WTC11 (cell line): ENCODE results near the gene ZNF747. TPM values are rescaled to one million over a fixed set of nuclear protein-coding genes. Genes with fewer than 3 reads are reported as not detected.
A peak's percentile ranks its signal among the peaks of the same experiment; 100 is the strongest.

Experiments
- ATAC-seq: fragments of 200-7000 bp; cut with Tn5 transposase; 2 replicates; pipeline ENCODE4 v1.10.0; 2021; ENCODE audit warnings: mild to moderate bottlenecking, moderate library complexity
- CTCF ChIA-PET: fragments of 300-600 bp; sonication (Branson Sonifier 250); formaldehyde crosslinking; loops from one replicate; lab custom pipeline; 2021; ENCODE audit warnings: antibody characterized with exemption; lab: Charles Lee
- POLR2A ChIA-PET: fragments of 350-600 bp; sonication (Branson Sonifier 250); formaldehyde crosslinking; loops from one replicate; lab custom pipeline; 2021; ENCODE audit warnings: antibody characterized with exemption; lab: Charles Lee
- DNase-seq: peaks from one replicate; pipeline ENCODE4 v3.0.0; 2021; ENCODE audit warnings: low spot score
- H3K27ac Mint-ChIP-seq: 2 replicates; pipeline ENCODE4 v1.8.0; 2021; ENCODE audit warnings: mixed read lengths
- H3K27me3 Mint-ChIP-seq: 2 replicates; pipeline ENCODE4 v1.8.0; 2021; ENCODE audit warnings: low read depth, mild to moderate bottlenecking, moderate library complexity, mixed read lengths
- H3K36me3 Mint-ChIP-seq: 2 replicates; pipeline ENCODE4 v1.8.0; 2021; ENCODE audit warnings: mixed read lengths
- H3K4me1 Mint-ChIP-seq: 2 replicates; pipeline ENCODE4 v1.8.0; 2022; ENCODE audit warnings: mixed read lengths
- H3K4me3 Mint-ChIP-seq: 2 replicates; pipeline ENCODE4 v1.8.0; 2021; ENCODE audit warnings: mild to moderate bottlenecking, moderate library complexity, mixed read lengths
- H3K9me3 Mint-ChIP-seq: 2 replicates; pipeline ENCODE4 v1.8.0; 2021; ENCODE audit warnings: mixed read lengths
- CBFB ChIP-seq: sonication (generic); formaldehyde crosslinking; IDR thresholded peaks from 2 replicates; pipeline ENCODE4 v1.8.1; 2022; ENCODE audit warnings: mild to moderate bottlenecking, low read depth, missing genetic modification reagents
- CREB1 ChIP-seq: sonication (generic); formaldehyde crosslinking; IDR thresholded peaks from 2 replicates; pipeline ENCODE4 v1.8.0; 2023; ENCODE audit warnings: mild to moderate bottlenecking, missing genetic modification reagents
- CREM ChIP-seq: sonication (generic); formaldehyde crosslinking; IDR thresholded peaks from 2 replicates; pipeline ENCODE4 v1.8.1; 2022; ENCODE audit warnings: mild to moderate bottlenecking, missing genetic modification reagents, moderate library complexity
- GTF2I ChIP-seq: fragments of 250-450 bp; sonication (Bioruptor Pico); conservative IDR thresholded peaks from 2 replicates; pipeline ENCODE4 v1.4.0; 2021; ENCODE audit warnings: mild to moderate bottlenecking
- HMGA2 ChIP-seq: fragments of 250-450 bp; sonication (Bioruptor Pico); IDR thresholded peaks from 2 replicates; pipeline ENCODE4 v1.4.0; 2021; ENCODE audit warnings: mild to moderate bottlenecking, moderate library complexity
- MXD4 ChIP-seq: fragments of 250-450 bp; sonication (Bioruptor Pico); IDR thresholded peaks from 2 replicates; pipeline ENCODE4 v1.8.0; 2021; ENCODE audit warnings: mild to moderate bottlenecking, moderate library complexity, borderline replicate concordance
- MYBL2 ChIP-seq: sonication (generic); formaldehyde crosslinking; IDR thresholded peaks from 2 replicates; pipeline ENCODE4 v1.8.1; 2023; ENCODE audit warnings: mild to moderate bottlenecking, moderate library complexity, missing genetic modification reagents
- NFATC4 ChIP-seq: fragments of 250-450 bp; sonication (Bioruptor Pico); IDR thresholded peaks from 2 replicates; pipeline ENCODE4 v1.9.0; 2021; ENCODE audit warnings: mild to moderate bottlenecking
- NR1H2 ChIP-seq: sonication (generic); formaldehyde crosslinking; IDR thresholded peaks from 2 replicates; pipeline ENCODE4 v1.9.0; 2021; ENCODE audit warnings: mild to moderate bottlenecking, moderate library complexity, missing genetic modification reagents
- OVOL2 ChIP-seq: fragments of 250-450 bp; sonication (Bioruptor Pico); IDR thresholded peaks from 2 replicates; pipeline ENCODE4 v1.9.0; 2021; ENCODE audit warnings: mild to moderate bottlenecking, borderline replicate concordance
- SMAD3 ChIP-seq: sonication (generic); formaldehyde crosslinking; IDR thresholded peaks from 2 replicates; pipeline ENCODE4 v1.8.0; 2022; ENCODE audit warnings: missing genetic modification reagents, mild to moderate bottlenecking, borderline replicate concordance
- SMAD4 ChIP-seq: sonication (generic); formaldehyde crosslinking; IDR thresholded peaks from 2 replicates; pipeline ENCODE4 v1.8.0; 2022; ENCODE audit warnings: mild to moderate bottlenecking, missing genetic modification reagents
- TEAD1 ChIP-seq: sonication (generic); formaldehyde crosslinking; IDR thresholded peaks from 2 replicates; pipeline ENCODE4 v1.8.0; 2022; ENCODE audit warnings: mild to moderate bottlenecking, missing genetic modification reagents
- TEAD4 ChIP-seq: sonication (generic); formaldehyde crosslinking; IDR thresholded peaks from 2 replicates; pipeline ENCODE4 v1.8.0; 2022; ENCODE audit warnings: mild to moderate bottlenecking, missing genetic modification reagents
- ZBTB21 ChIP-seq: sonication (generic); formaldehyde crosslinking; IDR thresholded peaks from 2 replicates; pipeline ENCODE4 v1.8.1; 2023; ENCODE audit warnings: mild to moderate bottlenecking, missing genetic modification reagents, borderline replicate concordance
- ZNF138 ChIP-seq: sonication (generic); formaldehyde crosslinking; conservative IDR thresholded peaks from 2 replicates; pipeline ENCODE4 v1.8.1; 2022; ENCODE audit warnings: mild to moderate bottlenecking, moderate library complexity, missing genetic modification reagents
- ZNF317 ChIP-seq: sonication (generic); formaldehyde crosslinking; IDR thresholded peaks from 2 replicates; pipeline ENCODE4 v1.8.1; 2023; ENCODE audit warnings: low read depth, mild to moderate bottlenecking, moderate library complexity, missing genetic modification reagents, borderline replicate concordance
- ZNF423 ChIP-seq: fragments of 250-450 bp; sonication (Bioruptor Pico); IDR thresholded peaks from 2 replicates; pipeline ENCODE4 v2.1.2; 2022; ENCODE audit warnings: mild to moderate bottlenecking, moderate library complexity
- ZNF671 ChIP-seq: fragments of 250-450 bp; sonication (Bioruptor Pico); IDR thresholded peaks from 2 replicates; pipeline ENCODE4 v1.8.0; 2021; ENCODE audit warnings: mild to moderate bottlenecking
- total RNA-seq: library from RNA; stranded (reverse); gene quantifications from 3 replicates; pipeline ENCODE4 v1.2.3, GENCODE V29; 2021
- TF ChIP-seq, protein P1 (sequence below): sonication (generic); formaldehyde crosslinking; IDR thresholded peaks from 2 replicates; pipeline ENCODE4 v1.8.1; 2023; ENCODE audit warnings: mild to moderate bottlenecking, missing genetic modification reagents, borderline replicate concordance
- TF ChIP-seq, protein P2 (sequence below): fragments of 250-450 bp; sonication (Bioruptor Pico); IDR thresholded peaks from 2 replicates; pipeline ENCODE4 v1.9.0; 2021; ENCODE audit warnings: mild to moderate bottlenecking, borderline replicate concordance
- TF ChIP-seq, protein P3 (sequence below): sonication (generic); formaldehyde crosslinking; conservative IDR thresholded peaks from 2 replicates; pipeline ENCODE4 v1.8.1; 2023; ENCODE audit warnings: mild to moderate bottlenecking, low read depth, missing genetic modification reagents, moderate library complexity
- TF ChIP-seq, protein P4 (sequence below): sonication (generic); formaldehyde crosslinking; IDR thresholded peaks from 2 replicates; pipeline ENCODE4 v1.8.0; 2023; ENCODE audit warnings: missing genetic modification reagents

The ZNF747 gene
- total RNA-seq, 1 experiment from 2014 or later: 11.3 TPM

DNA sequence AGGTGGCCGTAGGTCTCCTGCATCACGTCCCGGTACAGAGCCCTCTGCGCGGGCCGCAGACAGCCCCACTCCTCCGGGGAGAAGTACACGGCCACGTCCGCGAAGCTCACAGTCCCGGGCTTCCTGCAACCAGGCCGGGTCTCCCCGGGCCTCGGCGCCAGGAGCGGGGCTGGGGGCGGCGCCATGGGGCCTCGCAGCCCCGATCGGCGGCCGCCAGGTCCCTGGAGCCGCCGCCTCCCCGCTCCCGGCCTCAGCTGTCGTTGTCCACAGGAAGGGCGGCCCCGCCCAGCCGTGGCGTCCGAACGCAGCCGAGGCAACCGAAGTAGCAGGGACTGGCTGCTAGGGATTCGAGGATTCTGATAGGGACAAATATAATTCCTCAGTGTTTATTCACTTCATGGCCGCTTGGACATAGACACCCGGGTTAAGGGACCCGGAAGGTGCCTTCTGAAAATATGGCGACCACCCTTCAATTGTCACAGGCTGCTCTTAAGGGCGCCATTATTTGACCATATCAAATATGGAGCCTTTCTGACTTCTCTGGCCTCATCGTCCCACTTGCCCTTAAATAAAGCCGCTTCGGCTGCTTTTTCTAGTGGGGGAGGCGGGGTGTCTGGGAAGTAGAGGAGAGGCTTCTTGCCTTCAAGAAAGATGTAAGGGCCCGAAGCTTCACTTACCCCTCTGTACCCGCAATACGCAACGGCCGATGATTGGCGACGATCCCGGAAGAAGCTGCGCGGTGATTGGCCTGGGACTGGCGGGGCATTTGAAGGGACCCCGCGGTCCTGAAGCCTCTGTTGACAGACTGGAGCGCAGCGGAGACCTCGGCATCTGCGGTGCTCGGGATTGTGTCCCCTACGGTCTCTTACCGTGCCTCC, 37.0 kb upstream of the ZNF747 start, which contains the start of gene ZNF688 (continued):
- TF ChIP-seq CREM (CRISPR knock-in tag): 0 out of 2 replicates have a peak, but pooled peaks have one; percentile 50
- TF ChIP-seq SMAD4 (CRISPR knock-in tag): no peak
- TF ChIP-seq, protein P1, sequence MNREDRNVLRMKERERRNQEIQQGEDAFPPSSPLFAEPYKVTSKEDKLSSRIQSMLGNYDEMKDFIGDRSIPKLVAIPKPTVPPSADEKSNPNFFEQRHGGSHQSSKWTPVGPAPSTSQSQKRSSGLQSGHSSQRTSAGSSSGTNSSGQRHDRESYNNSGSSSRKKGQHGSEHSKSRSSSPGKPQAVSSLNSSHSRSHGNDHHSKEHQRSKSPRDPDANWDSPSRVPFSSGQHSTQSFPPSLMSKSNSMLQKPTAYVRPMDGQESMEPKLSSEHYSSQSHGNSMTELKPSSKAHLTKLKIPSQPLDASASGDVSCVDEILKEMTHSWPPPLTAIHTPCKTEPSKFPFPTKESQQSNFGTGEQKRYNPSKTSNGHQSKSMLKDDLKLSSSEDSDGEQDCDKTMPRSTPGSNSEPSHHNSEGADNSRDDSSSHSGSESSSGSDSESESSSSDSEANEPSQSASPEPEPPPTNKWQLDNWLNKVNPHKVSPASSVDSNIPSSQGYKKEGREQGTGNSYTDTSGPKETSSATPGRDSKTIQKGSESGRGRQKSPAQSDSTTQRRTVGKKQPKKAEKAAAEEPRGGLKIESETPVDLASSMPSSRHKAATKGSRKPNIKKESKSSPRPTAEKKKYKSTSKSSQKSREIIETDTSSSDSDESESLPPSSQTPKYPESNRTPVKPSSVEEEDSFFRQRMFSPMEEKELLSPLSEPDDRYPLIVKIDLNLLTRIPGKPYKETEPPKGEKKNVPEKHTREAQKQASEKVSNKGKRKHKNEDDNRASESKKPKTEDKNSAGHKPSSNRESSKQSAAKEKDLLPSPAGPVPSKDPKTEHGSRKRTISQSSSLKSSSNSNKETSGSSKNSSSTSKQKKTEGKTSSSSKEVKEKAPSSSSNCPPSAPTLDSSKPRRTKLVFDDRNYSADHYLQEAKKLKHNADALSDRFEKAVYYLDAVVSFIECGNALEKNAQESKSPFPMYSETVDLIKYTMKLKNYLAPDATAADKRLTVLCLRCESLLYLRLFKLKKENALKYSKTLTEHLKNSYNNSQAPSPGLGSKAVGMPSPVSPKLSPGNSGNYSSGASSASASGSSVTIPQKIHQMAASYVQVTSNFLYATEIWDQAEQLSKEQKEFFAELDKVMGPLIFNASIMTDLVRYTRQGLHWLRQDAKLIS (CRISPR knock-in tag): no peak
- no peak for TF ChIP-seq NFATC4
- TF ChIP-seq CBFB (CRISPR knock-in tag): no peak
- TF ChIP-seq ZNF317 (CRISPR knock-in tag): no peak
- TF ChIP-seq SMAD3 (CRISPR knock-in tag): no peak
- no peak for TF ChIP-seq MXD4
- TF ChIP-seq ZNF423 (CRISPR knock-in tag): no peak
- no peak for TF ChIP-seq CREB1 (CRISPR knock-in tag)
- TF ChIP-seq TEAD4 (CRISPR knock-in tag): no peak
- no peak for TF ChIP-seq OVOL2
- TF ChIP-seq, protein P2, sequence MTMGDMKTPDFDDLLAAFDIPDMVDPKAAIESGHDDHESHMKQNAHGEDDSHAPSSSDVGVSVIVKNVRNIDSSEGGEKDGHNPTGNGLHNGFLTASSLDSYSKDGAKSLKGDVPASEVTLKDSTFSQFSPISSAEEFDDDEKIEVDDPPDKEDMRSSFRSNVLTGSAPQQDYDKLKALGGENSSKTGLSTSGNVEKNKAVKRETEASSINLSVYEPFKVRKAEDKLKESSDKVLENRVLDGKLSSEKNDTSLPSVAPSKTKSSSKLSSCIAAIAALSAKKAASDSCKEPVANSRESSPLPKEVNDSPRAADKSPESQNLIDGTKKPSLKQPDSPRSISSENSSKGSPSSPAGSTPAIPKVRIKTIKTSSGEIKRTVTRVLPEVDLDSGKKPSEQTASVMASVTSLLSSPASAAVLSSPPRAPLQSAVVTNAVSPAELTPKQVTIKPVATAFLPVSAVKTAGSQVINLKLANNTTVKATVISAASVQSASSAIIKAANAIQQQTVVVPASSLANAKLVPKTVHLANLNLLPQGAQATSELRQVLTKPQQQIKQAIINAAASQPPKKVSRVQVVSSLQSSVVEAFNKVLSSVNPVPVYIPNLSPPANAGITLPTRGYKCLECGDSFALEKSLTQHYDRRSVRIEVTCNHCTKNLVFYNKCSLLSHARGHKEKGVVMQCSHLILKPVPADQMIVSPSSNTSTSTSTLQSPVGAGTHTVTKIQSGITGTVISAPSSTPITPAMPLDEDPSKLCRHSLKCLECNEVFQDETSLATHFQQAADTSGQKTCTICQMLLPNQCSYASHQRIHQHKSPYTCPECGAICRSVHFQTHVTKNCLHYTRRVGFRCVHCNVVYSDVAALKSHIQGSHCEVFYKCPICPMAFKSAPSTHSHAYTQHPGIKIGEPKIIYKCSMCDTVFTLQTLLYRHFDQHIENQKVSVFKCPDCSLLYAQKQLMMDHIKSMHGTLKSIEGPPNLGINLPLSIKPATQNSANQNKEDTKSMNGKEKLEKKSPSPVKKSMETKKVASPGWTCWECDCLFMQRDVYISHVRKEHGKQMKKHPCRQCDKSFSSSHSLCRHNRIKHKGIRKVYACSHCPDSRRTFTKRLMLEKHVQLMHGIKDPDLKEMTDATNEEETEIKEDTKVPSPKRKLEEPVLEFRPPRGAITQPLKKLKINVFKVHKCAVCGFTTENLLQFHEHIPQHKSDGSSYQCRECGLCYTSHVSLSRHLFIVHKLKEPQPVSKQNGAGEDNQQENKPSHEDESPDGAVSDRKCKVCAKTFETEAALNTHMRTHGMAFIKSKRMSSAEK: no peak
- no peak for TF ChIP-seq GTF2I (CRISPR knock-in tag)
- TF ChIP-seq TEAD1: no peak
- TF ChIP-seq NR1H2 (CRISPR knock-in tag): no peak
- TF ChIP-seq ZBTB21: no peak

DNA sequence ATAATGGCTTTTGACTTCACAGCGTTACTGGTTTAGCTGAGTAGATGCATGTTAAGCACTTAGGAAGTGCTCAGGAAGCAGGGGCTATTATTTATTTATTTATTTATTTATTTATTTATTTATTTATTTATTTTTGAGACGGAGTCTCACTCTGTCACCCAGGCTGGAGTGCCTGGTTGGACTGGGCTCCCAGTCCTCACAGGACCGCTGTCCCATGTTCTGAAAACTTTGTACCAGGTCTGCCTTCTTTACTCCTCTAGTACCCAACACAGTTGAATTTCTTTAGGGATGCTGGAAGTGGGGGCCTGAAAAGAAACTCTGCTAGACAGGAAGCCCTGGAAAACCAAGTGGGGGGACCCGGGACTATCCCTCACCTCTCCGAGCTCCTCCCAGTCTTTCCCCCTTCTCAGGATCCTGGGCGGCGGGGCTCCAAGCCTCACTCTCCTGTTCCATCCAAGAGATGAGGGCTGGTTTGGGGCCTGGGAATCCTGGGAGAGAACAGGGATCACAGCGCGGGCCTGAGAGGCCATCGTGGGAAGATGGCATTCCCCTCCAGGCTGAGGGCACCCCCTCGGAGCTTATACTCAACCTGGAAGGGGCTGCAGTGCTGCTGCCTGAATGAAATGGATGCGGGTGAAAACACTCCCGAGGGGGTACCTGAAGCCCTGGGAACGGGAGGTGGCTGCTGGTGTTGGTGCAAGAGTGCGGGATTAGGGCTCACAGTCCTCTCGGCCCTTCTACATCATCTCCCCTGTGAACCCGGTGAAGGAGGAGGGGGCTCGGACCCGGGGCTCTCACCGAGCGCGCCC, 36.2 kb upstream of the ZNF747 start:
- peak overlapping the region; percentile 45 for H3K27ac Mint-ChIP-seq
- POLR2A ChIA-PET: interaction anchor here (0.7 to 2.9 kb wide), 7 partner anchors 10 to 153 kb away, joined by 3 to 22 read pairs (median 4); partner anchors contain the start of genes PRR14, ZNF689, ZNF747 and ZNF764
- peak overlapping the region; percentile 91 for H3K4me3 Mint-ChIP-seq
- TF ChIP-seq, protein P3, sequence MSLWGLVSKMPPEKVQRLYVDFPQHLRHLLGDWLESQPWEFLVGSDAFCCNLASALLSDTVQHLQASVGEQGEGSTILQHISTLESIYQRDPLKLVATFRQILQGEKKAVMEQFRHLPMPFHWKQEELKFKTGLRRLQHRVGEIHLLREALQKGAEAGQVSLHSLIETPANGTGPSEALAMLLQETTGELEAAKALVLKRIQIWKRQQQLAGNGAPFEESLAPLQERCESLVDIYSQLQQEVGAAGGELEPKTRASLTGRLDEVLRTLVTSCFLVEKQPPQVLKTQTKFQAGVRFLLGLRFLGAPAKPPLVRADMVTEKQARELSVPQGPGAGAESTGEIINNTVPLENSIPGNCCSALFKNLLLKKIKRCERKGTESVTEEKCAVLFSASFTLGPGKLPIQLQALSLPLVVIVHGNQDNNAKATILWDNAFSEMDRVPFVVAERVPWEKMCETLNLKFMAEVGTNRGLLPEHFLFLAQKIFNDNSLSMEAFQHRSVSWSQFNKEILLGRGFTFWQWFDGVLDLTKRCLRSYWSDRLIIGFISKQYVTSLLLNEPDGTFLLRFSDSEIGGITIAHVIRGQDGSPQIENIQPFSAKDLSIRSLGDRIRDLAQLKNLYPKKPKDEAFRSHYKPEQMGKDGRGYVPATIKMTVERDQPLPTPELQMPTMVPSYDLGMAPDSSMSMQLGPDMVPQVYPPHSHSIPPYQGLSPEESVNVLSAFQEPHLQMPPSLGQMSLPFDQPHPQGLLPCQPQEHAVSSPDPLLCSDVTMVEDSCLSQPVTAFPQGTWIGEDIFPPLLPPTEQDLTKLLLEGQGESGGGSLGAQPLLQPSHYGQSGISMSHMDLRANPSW (CRISPR knock-in tag): no peak
- TF ChIP-seq MYBL2 (no peak), TEAD1 (0 out of 2 replicates have a peak, but pooled peaks have one; percentile 50), ZNF138 (CRISPR knock-in tag) (no peak), OVOL2 (no peak), HMGA2 (CRISPR knock-in tag) (0 out of 2 replicates have a peak, but pooled peaks have one; percentile 23), ZNF671 (CRISPR knock-in tag) (no peak)
- TF ChIP-seq, protein P4, sequence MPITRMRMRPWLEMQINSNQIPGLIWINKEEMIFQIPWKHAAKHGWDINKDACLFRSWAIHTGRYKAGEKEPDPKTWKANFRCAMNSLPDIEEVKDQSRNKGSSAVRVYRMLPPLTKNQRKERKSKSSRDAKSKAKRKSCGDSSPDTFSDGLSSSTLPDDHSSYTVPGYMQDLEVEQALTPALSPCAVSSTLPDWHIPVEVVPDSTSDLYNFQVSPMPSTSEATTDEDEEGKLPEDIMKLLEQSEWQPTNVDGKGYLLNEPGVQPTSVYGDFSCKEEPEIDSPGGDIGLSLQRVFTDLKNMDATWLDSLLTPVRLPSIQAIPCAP (CRISPR knock-in tag): no peak

More for the DNA sequence above, 36.2 kb upstream of the ZNF747 start:
- CTCF ChIA-PET: interaction anchor here (0.5 to 3.0 kb wide), 9 partner anchors 12 to 141 kb away, joined by 3 to 25 read pairs (median 9); partner anchors contain the start of genes DCTPP1, ZNF747, ZNF764 and ZNF785
- Mint-ChIP-seq H3K4me1 (peaks cover 15% of the 10 kb centered on the region), H3K9me3 (no peaks in the 10 kb centered on the region), H3K36me3 (no peaks in the 10 kb centered on the region), H3K27me3 (peaks cover 4% of the 10 kb centered on the region; the same call in 1 of the 2 replicates)
- DNase-seq: peak; percentile 40
- peak; percentile 10 for ATAC-seq
